Measurements from ENCODE around the gene ASB3.

The ASB3 gene

GRCh38 chr2:53827398-53828175 lies 40.8 kb upstream of the ASB3 start:
- Histone ChIP-seq H3K4me3 (ENCODE audit: low read depth, low read length) (no peak overlapping the region), H3K9me3 (ENCODE audit: control insufficient read depth, insufficient read depth, low read depth, low read length) (no peaks in the 10 kb centered on the region), H3K4me1 (ENCODE audit: control insufficient read depth, insufficient read depth, low read length) (no peaks in the 10 kb centered on the region), H3K36me3 (ENCODE audit: control insufficient read depth in 2 of 2, insufficient read depth in 1 of 2, low read length in 2 of 2) (no peaks in the 10 kb centered on the region; a peak in 1 of 3 replicates), H3K27ac (ENCODE audit: extremely low read depth, low read depth, low read length) (no peak overlapping the region)
- ChIA-PET POLR2A (no interaction called here), CTCF (no interaction called here)
- TF ChIP-seq BCL11B (tag by site-specific recombination; IDR thresholded peaks at IDR 0.05; ENCODE audit: low read depth), result no peak
- TF ChIP-seq ZNF654 (tag by site-specific recombination; IDR thresholded peaks at IDR 0.05; ENCODE audit: low read depth), result no peak
- TF ChIP-seq ZNF488 (tag by site-specific recombination; IDR thresholded peaks at IDR 0.05), result no peak
- no peak for TF ChIP-seq SP3 (tag by site-specific recombination; IDR thresholded peaks at IDR 0.05)

- no peaks in the 10 kb centered on the region for H3K9me3 ChIP-seq (ENCODE audit: control insufficient read depth, insufficient read depth, low read depth, low read length)
- no peak overlapping the region for H3K4me3 ChIP-seq (ENCODE audit: low read depth, low read length)
- TF ChIP-seq ZNF558 (tag by site-specific recombination; IDR thresholded peaks at IDR 0.05) (no peak), ZNF501 (tag by site-specific recombination; IDR thresholded peaks at IDR 0.05) (no peak), ZBTB49 (tag by site-specific recombination; IDR thresholded peaks at IDR 0.05; ENCODE audit: low read depth) (no peak), ZNF350 (tag by site-specific recombination; IDR thresholded peaks at IDR 0.05) (no peak), ZNF544 (tag by site-specific recombination; IDR thresholded peaks at IDR 0.05) (no peak), ZNF394 (tag by site-specific recombination; IDR thresholded peaks at IDR 0.05; ENCODE audit: borderline replicate concordance) (no peak), ZNF561 (tag by site-specific recombination; IDR thresholded peaks at IDR 0.05; ENCODE audit: borderline replicate concordance) (no peak), ZNF747 (tag by site-specific recombination; IDR thresholded peaks at IDR 0.05) (no peak), GLI2 (tag by site-specific recombination; IDR thresholded peaks at IDR 0.05; ENCODE audit: borderline replicate concordance, low read depth) (no peak), ZNF211 (tag by site-specific recombination; IDR thresholded peaks at IDR 0.05; ENCODE audit: low read depth) (no peak), ZNF843 (tag by site-specific recombination; IDR thresholded peaks at IDR 0.05) (no peak), FEZF1 (tag by site-specific recombination; IDR thresholded peaks at IDR 0.05) (no peak), ZNF792 (tag by site-specific recombination; IDR thresholded peaks at IDR 0.05) (no peak), ZNF433 (tag by site-specific recombination; IDR thresholded peaks at IDR 0.05; ENCODE audit: low read depth) (no peak), ZNF521 (tag by site-specific recombination; IDR thresholded peaks at IDR 0.05) (no peak)
- no peaks in the 10 kb centered on the region for H3K4me1 ChIP-seq (ENCODE audit: control insufficient read depth, insufficient read depth, low read length)
- no peak overlapping the region for H3K27ac ChIP-seq (ENCODE audit: extremely low read depth, low read depth, low read length)
- ChIA-PET CTCF (no interaction called here), POLR2A (no interaction called here)
- no peaks in the 10 kb centered on the region; a peak in 1 of 3 replicates for H3K36me3 ChIP-seq (ENCODE audit: control insufficient read depth in 2 of 2, insufficient read depth in 1 of 2, low read length in 2 of 2)
Measured at GRCh38 chr2:53826587-53827397, 40.0 kb upstream of the ASB3 start.

Measured in HEK293 (cell line).